Loucy (cell line): Measurements from ENCODE around the gene TNFAIP3.

Experiments
- CTCF ChIP-seq: fragments of 200-600 bp; sonication (generic); conservative IDR thresholded peaks from 2 replicates; pipeline ENCODE4 v1.5.1; 2014; ENCODE audit warnings: mild to moderate bottlenecking, antibody characterized with exemption, low read length
- EZH2phosphoT487 ChIP-seq: fragments of 200-600 bp; IDR thresholded peaks from 2 replicates; pipeline ENCODE4 v1.6.1; 2018; ENCODE audit warnings: antibody characterized with exemption, mild to moderate bottlenecking, moderate library complexity, borderline replicate concordance

- TF ChIP-seq CTCF (no peak), EZH2phosphoT487 (no peak)
Observed at GRCh38 chr6:137856138-137856898, 10.7 kb upstream of the TNFAIP3 start.
